ENCODE data around the gene NBEA. TPM values are rescaled to one million over a fixed set of nuclear protein-coding genes. Genes with fewer than 3 reads are reported as not detected.
A peak's percentile ranks its signal among the peaks of the same experiment; 100 is the strongest.

Gene NBEA
- total and polyA plus RNA-seq, 8 donors = 1.6 to 36.0 (median 7.7) TPM

GRCh38 chr13:35699825-35700510 is 757.9 kb downstream of the NBEA start:
- TF ChIP-seq POLR2A (IDR thresholded peaks at IDR 0.05) = no peak
- no peak for TF ChIP-seq CTCF (IDR thresholded peaks at IDR 0.05)
- no peak for TF ChIP-seq POLR2AphosphoS5 (IDR thresholded peaks at IDR 0.05)
- no peak for TF ChIP-seq EP300 (IDR thresholded peaks at IDR 0.05)
- Histone ChIP-seq H3K36me3 (no peaks in the 10 kb centered on the region), H3K4me1 (peaks cover 0 to 22% (median 8%) of the 10 kb centered on the region in 4 donors), H3K4me3 (peak overlapping the region in 1 of 4 donors; percentile 2), H3K27ac (peak overlapping the region in 3 of 5 donors; percentile 32 to 53 (median 34)), H3K27me3 (no peaks in the 10 kb centered on the region), H3K9me3 (no peaks in the 10 kb centered on the region)
- peak in 1 of 2 donors; percentile 74 for DNase-seq
- 48 to 61% (median 56%) methylated on average over 13 of the region's 13 CpGs for WGBS, 5 donors
- intact Hi-C loops (cut with DNase I; ENCODE audit: low total_unique reads) = no loop called here

GRCh38 chr13:35700671-35701070 is 758.6 kb downstream of the NBEA start:
- peaks cover 0 to 22% (median 8%) of the 10 kb centered on the region in 4 donors for H3K4me1 ChIP-seq
- intact Hi-C loops (cut with DNase I; ENCODE audit: low total_unique reads) = no loop called here
- H3K36me3 ChIP-seq = no peaks in the 10 kb centered on the region
- H3K4me3 ChIP-seq = no peak overlapping the region
- H3K27me3 ChIP-seq = no peaks in the 10 kb centered on the region
- no peak for DNase-seq
- no peak for TF ChIP-seq POLR2A (IDR thresholded peaks at IDR 0.05)
- no peak for TF ChIP-seq EP300 (IDR thresholded peaks at IDR 0.05)
- no peak for TF ChIP-seq CTCF (IDR thresholded peaks at IDR 0.05)
- TF ChIP-seq POLR2AphosphoS5 (IDR thresholded peaks at IDR 0.05) = no peak
- WGBS, 5 donors = 76 to 89% (median 82%) methylated on average over 5 of the region's 5 CpGs
- H3K27ac ChIP-seq = peak overlapping the region in 3 of 5 donors; percentile 20 to 53 (median 34)
- no peaks in the 10 kb centered on the region for H3K9me3 ChIP-seq

- Histone ChIP-seq H3K4me3 (no peak overlapping the region), H3K27ac (no peak overlapping the region), H3K4me1 (peaks cover 0 to 22% (median 8%) of the 10 kb centered on the region in 4 donors), H3K9me3 (no peaks in the 10 kb centered on the region), H3K27me3 (no peaks in the 10 kb centered on the region), H3K36me3 (no peaks in the 10 kb centered on the region)
- TF ChIP-seq EP300 (IDR thresholded peaks at IDR 0.05) = no peak
- DNase-seq = no peak
- 88 to 93% (median 91%) methylated on average over 2 of the region's 2 CpGs for WGBS, 5 donors
- intact Hi-C loops (cut with DNase I; ENCODE audit: low total_unique reads) = no loop called here
Observed at GRCh38 chr13:35702316-35702715, 760.2 kb downstream of the NBEA start.

GRCh38 chr13:35703061-35703460 is 761.0 kb downstream of the NBEA start:
- H3K4me1 ChIP-seq = peaks cover 0 to 22% (median 8%) of the 10 kb centered on the region in 4 donors
- TF ChIP-seq CTCF (IDR thresholded peaks at IDR 0.05) (no peak), POLR2AphosphoS5 (IDR thresholded peaks at IDR 0.05) (no peak), POLR2A (IDR thresholded peaks at IDR 0.05) (no peak), EP300 (IDR thresholded peaks at IDR 0.05) (no peak)
- H3K9me3 ChIP-seq = no peaks in the 10 kb centered on the region
- 63 to 74% (median 68%) methylated on average over 3 of the region's 3 CpGs for WGBS, 5 donors
- H3K4me3 ChIP-seq = no peak overlapping the region
- intact Hi-C loops (cut with DNase I; ENCODE audit: low total_unique reads) = no loop called here
- H3K36me3 ChIP-seq = no peaks in the 10 kb centered on the region
- no peaks in the 10 kb centered on the region for H3K27me3 ChIP-seq
- H3K27ac ChIP-seq = no peak overlapping the region
- DNase-seq = no peak

GRCh38 chr13:35704331-35704730 is 762.3 kb downstream of the NBEA start:
- intact Hi-C loops (cut with DNase I; ENCODE audit: low total_unique reads) = no loop called here
- H3K9me3 ChIP-seq = no peaks in the 10 kb centered on the region
- no peaks in the 10 kb centered on the region for H3K27me3 ChIP-seq
- TF ChIP-seq CTCF (IDR thresholded peaks at IDR 0.05) (no peak), POLR2AphosphoS5 (IDR thresholded peaks at IDR 0.05) (no peak), EP300 (IDR thresholded peaks at IDR 0.05) (no peak), POLR2A (IDR thresholded peaks at IDR 0.05) (no peak)
- no peak overlapping the region for H3K27ac ChIP-seq
- no peak for DNase-seq
- H3K4me3 ChIP-seq = no peak overlapping the region
- 62 to 80% (median 76%) methylated on average over 1 of the region's 1 CpG for WGBS, 5 donors
- H3K36me3 ChIP-seq = no peaks in the 10 kb centered on the region
- peaks cover 0 to 17% (median 4%) of the 10 kb centered on the region in 4 donors for H3K4me1 ChIP-seq

Data from stomach (tissue), 9 donors.